GM23248 (cell line): ENCODE measurements around the gene SLC15A4. TPM values are rescaled to one million over a fixed set of nuclear protein-coding genes. Genes with fewer than 3 reads are reported as not detected.
A peak's percentile ranks its signal among the peaks of the same experiment; 100 is the strongest.

ENCODE experiments used
- DNase-seq: peaks from one replicate; pipeline ENCODE4 v3.0.0-alpha.2; 2015
- H2AFZ ChIP-seq: fragments of 200-600 bp; sonication (generic); 2 replicates; pipeline ENCODE4 v1.6.1; 2016; ENCODE audit warnings: antibody characterized with exemption
- H3F3A ChIP-seq: fragments of 200-600 bp; sonication (generic); 2 replicates; pipeline ENCODE4 v1.6.1; 2016; ENCODE audit warnings: mild to moderate bottlenecking, antibody characterized with exemption, mixed run types; ENCODE audit not compliant: insufficient read depth
- H3K27ac ChIP-seq: fragments of 200-600 bp; sonication (generic); 2 replicates; pipeline ENCODE4 v1.5.1; 2016; ENCODE audit warnings: mild to moderate bottlenecking
- H3K27me3 ChIP-seq: fragments of 200-600 bp; sonication (generic); replicated peaks from 2 replicates; pipeline ENCODE4 v1.6.1; 2016; ENCODE audit warnings: mild to moderate bottlenecking; ENCODE audit not compliant: insufficient read depth
- H3K36me3 ChIP-seq: fragments of 200-600 bp; sonication (generic); 2 replicates; pipeline ENCODE4 v1.6.1; 2016; ENCODE audit warnings: low read depth, mild to moderate bottlenecking
- H3K4me1 ChIP-seq: fragments of 200-600 bp; sonication (generic); 2 replicates; pipeline ENCODE4 v1.6.1; 2016; ENCODE audit warnings: mild to moderate bottlenecking; ENCODE audit not compliant: insufficient read depth
- H3K4me2 ChIP-seq: fragments of 200-600 bp; sonication (generic); one replicate; pipeline ENCODE4 v1.6.1; 2016; ENCODE audit warnings: mild to moderate bottlenecking; ENCODE audit not compliant: unreplicated experiment
- H3K4me3 ChIP-seq: fragments of 200-600 bp; sonication (generic); 2 replicates; pipeline ENCODE4 v1.5.1; 2016; ENCODE audit warnings: mild to moderate bottlenecking
- H3K79me2 ChIP-seq: fragments of 200-600 bp; sonication (generic); 2 replicates; pipeline ENCODE4 v1.6.1; 2016; ENCODE audit warnings: mild to moderate bottlenecking; ENCODE audit not compliant: insufficient read depth
- H3K9ac ChIP-seq: fragments of 200-600 bp; sonication (generic); 2 replicates; pipeline ENCODE4 v1.6.1; 2016; ENCODE audit warnings: mild to moderate bottlenecking
- H3K9me2 ChIP-seq: fragments of 200-600 bp; sonication (generic); 2 replicates; pipeline ENCODE4 v1.6.1; 2016; ENCODE audit warnings: mixed run types, mild to moderate bottlenecking, moderate library complexity; ENCODE audit not compliant: insufficient read depth
- H3K9me3 ChIP-seq: fragments of 200-600 bp; sonication (generic); one replicate; pipeline ENCODE4 v1.6.1; 2017; ENCODE audit warnings: low read depth
- H4K20me1 ChIP-seq: fragments of 200-600 bp; sonication (generic); 2 replicates; pipeline ENCODE4 v1.6.0; 2016; ENCODE audit not compliant: insufficient read depth
- EZH2 ChIP-seq: fragments of 200-600 bp; sonication (generic); IDR thresholded peaks from 2 replicates; pipeline ENCODE4 v1.6.1; 2018; ENCODE audit warnings: antibody characterized with exemption, mild to moderate bottlenecking; ENCODE audit not compliant: insufficient read depth, poor library complexity, severe bottlenecking
- EZH2phosphoT487 ChIP-seq: fragments of 200-600 bp; sonication (generic); IDR thresholded peaks from 2 replicates; pipeline ENCODE4 v1.6.1; 2018; ENCODE audit warnings: antibody characterized with exemption, moderate library complexity, mild to moderate bottlenecking, low read depth; ENCODE audit not compliant: insufficient read depth
- WGBS, 2 experiments: methylation state at CpG; one replicate each; pipeline ENCODE4 v1.1.6; 2015 to 2017; ENCODE audit warnings: low lambda C conversion rate in 2 of 2, low coverage in 1 of 2; ENCODE audit errors: missing lambda C conversion rate in 2 of 2; 5-methylcytosine and 5-hydroxymethylcytosine counted together
- in situ Hi-C: fragments of 300-500 bp; cut with MboI; formaldehyde crosslinking; loops from 2 replicates; pipeline ENCODE4 v1.15.0; 2020
- polyA plus RNA-seq: library from polyadenylated mRNA; unstranded; fragments of >200 nt; fragmentation: Nextera tagmentation; extraction: Ambion mirVana; gene quantifications from 2 replicates; pipeline ENCODE4 v1.2.1, GENCODE V29; 2016
- total RNA-seq: library from RNA; depleted of rRNA; stranded (reverse); fragments of >200 nt; shearing (Covaris generic); gene quantifications from 2 replicates; pipeline ENCODE4 v1.2.3, GENCODE V29; 2014

The SLC15A4 gene
- total and polyA plus RNA-seq, 2 experiments from 2014 or later = 5.7 to 50.3 TPM

- no peak overlapping the region for H3K4me3 ChIP-seq
- H3K4me2 ChIP-seq = no peak overlapping the region
- no peaks in the 10 kb centered on the region for H3K9me3 ChIP-seq
- peaks cover 7% of the 10 kb centered on the region for H3K79me2 ChIP-seq
- no peaks in the 10 kb centered on the region for H3K9me2 ChIP-seq
- H3K4me1 ChIP-seq = peaks cover 7% of the 10 kb centered on the region; the same call in 1 of the 2 replicates
- no peaks in the 10 kb centered on the region for H3F3A ChIP-seq
- TF ChIP-seq EZH2phosphoT487 (no peak), EZH2 (no peak)
- H3K27me3 ChIP-seq = no peaks in the 10 kb centered on the region
- H3K9ac ChIP-seq = no peak overlapping the region
- no peak overlapping the region for H2AFZ ChIP-seq
- in situ Hi-C loops = no loop called here
- no peak for DNase-seq
- H3K27ac ChIP-seq = no peak overlapping the region
- H4K20me1 ChIP-seq = no peaks in the 10 kb centered on the region
- no peaks in the 10 kb centered on the region for H3K36me3 ChIP-seq
- 76 to 86% methylated on average over 2 of the region's 2 CpGs for WGBS, 2 experiments
These were observed 4.0 kb upstream of the SLC15A4 start for GRCh38 chr12:128827724-128828123.

GRCh38 chr12:128825835-128826234, 2.1 kb upstream of the SLC15A4 start:
- H3K9me2 ChIP-seq = no peaks in the 10 kb centered on the region
- no peak overlapping the region for H3K4me3 ChIP-seq
- no peaks in the 10 kb centered on the region for H3K27me3 ChIP-seq
- no peak for DNase-seq
- no peaks in the 10 kb centered on the region for H4K20me1 ChIP-seq
- no peaks in the 10 kb centered on the region for H3F3A ChIP-seq
- TF ChIP-seq EZH2 (no peak), EZH2phosphoT487 (no peak)
- H3K4me1 ChIP-seq = peaks cover 7% of the 10 kb centered on the region; the same call in 1 of the 2 replicates
- no peak overlapping the region for H3K27ac ChIP-seq
- peaks cover 26% of the 10 kb centered on the region for H3K79me2 ChIP-seq
- H3K4me2 ChIP-seq = no peak overlapping the region
- in situ Hi-C loops = no loop called here
- no peak overlapping the region for H2AFZ ChIP-seq
- H3K36me3 ChIP-seq = no peaks in the 10 kb centered on the region
- no peaks in the 10 kb centered on the region for H3K9me3 ChIP-seq
- H3K9ac ChIP-seq = no peak overlapping the region
- WGBS, 2 experiments = 28 to 37% methylated on average over 4 of the region's 4 CpGs

- WGBS, 2 experiments = 1 to 2% methylated on average over 33 to 48 of the region's 88 CpGs
These were observed 392 bp downstream of the SLC15A4 start for GRCh38 chr12:128823216-128823915.

DNA sequence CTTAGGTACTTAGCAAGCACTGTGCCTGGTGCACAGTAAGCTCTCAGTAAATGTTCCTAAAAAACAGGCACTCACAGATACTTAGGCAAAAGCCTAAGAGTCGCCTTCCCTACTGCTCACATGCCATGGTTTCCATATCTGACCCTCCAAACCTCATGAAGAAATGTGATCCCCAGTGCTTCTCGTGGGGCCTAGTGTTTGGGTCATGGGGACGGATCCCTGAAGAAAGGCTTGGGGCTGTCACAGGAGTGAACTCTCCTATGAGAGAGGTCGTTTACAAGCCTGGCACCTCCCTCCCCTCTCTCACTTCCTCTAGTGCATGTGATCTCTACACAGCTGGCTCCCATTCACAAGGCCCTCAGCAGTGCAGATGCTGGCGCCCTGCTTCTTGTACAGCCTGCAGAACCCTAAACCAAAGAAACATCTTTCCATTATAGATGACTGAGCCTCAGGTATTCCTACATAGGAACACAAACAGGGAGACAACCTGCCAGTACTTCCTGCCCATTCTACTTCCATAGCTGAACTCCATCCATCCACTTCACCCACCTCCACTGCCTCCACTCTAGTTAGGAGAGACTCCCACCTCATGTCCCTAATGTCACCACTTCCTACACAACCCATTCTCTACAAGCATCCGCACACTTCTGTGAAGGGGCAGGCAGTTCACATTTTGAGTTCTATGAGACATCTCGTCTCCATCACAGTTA, 2.9 kb downstream of the SLC15A4 start:
- Histone ChIP-seq H3K4me1 (peaks cover 40% of the 10 kb centered on the region), H3K4me3 (no peak overlapping the region), H3K36me3 (no peaks in the 10 kb centered on the region), H4K20me1 (no peaks in the 10 kb centered on the region), H3K9ac (no peak overlapping the region), H3K79me2 (peaks cover 76% of the 10 kb centered on the region), H3K4me2 (no peak overlapping the region), H3K27ac (no peak overlapping the region), H3K9me2 (no peaks in the 10 kb centered on the region), H3K27me3 (no peaks in the 10 kb centered on the region), H3F3A (peaks cover 4% of the 10 kb centered on the region; the same call in 1 of the 2 replicates), H2AFZ (no peak overlapping the region), H3K9me3 (no peaks in the 10 kb centered on the region)
- 74 to 81% methylated on average over 7 of the region's 7 CpGs for WGBS, 2 experiments
- DNase-seq = no peak
- no peak for TF ChIP-seq EZH2phosphoT487
- TF ChIP-seq EZH2 = no peak
- in situ Hi-C loops = no loop called here

More at GRCh38 chr12:128823216-128823915, 392 bp downstream of the SLC15A4 start:
- Histone ChIP-seq H3K9me2 (no peaks in the 10 kb centered on the region), H3K4me1 (peaks cover 15% of the 10 kb centered on the region), H3K4me3 (peak overlapping the region; percentile 78), H3K9ac (peak overlapping the region; percentile 89), H3K27ac (peak overlapping the region; percentile 23), H3K36me3 (no peaks in the 10 kb centered on the region), H3K27me3 (no peaks in the 10 kb centered on the region), H3K9me3 (no peaks in the 10 kb centered on the region), H2AFZ (peak overlapping the region; percentile 77), H3K79me2 (peaks cover 51% of the 10 kb centered on the region), H4K20me1 (no peaks in the 10 kb centered on the region), H3K4me2 (peak overlapping the region; percentile 88), H3F3A (peaks cover 4% of the 10 kb centered on the region; the same call in 1 of the 2 replicates)
- DNase-seq = no peak
- TF ChIP-seq EZH2phosphoT487 = no peak
- TF ChIP-seq EZH2 = no peak
- in situ Hi-C loops = no loop called here
